H1 (cell line): ENCODE data around the gene TJP2. TPM values are rescaled to one million over a fixed set of nuclear protein-coding genes. Genes with fewer than 3 reads are reported as not detected.

Source experiments
- CTCF ChIA-PET: fragments of 300-600 bp; sonication (Branson Sonifier 250); formaldehyde crosslinking; loops from one replicate; lab custom pipeline; 2021; ENCODE audit not compliant: partially characterized antibody; lab: Charles Lee
- POLR2A ChIA-PET: fragments of 300-600 bp; sonication (Branson Sonifier 250); formaldehyde crosslinking; loops from one replicate; lab custom pipeline; 2021; ENCODE audit warnings: inconsistent platforms; ENCODE audit not compliant: partially characterized antibody; lab: Charles Lee
- DNase-seq, 2 experiments: peaks; one replicate each; pipeline versions ENCODE4 v3.0.0 to v3.0.0-alpha.2; 2010 to 2022; ENCODE audit warnings: low spot score in 2 of 2, low read depth in 1 of 2, mixed read lengths in 1 of 2
- FAIRE-seq: peaks from 2 replicates; lab custom pipeline; 2011; peaks lifted over from hg19 to GRCh38; lab: Jason Lieb, UNC
- H2AFZ ChIP-seq: 2 replicates; pipeline ENCODE4 v1.8.1; 2012; ENCODE audit warnings: low read length, inconsistent platforms
- H2AK5ac ChIP-seq: 2 replicates; pipeline ENCODE4 v1.6.1; 2013; ENCODE audit warnings: low read depth, low read length
- H2BK120ac ChIP-seq: replicated peaks from 2 replicates; pipeline ENCODE3; 2013; ENCODE audit warnings: low read depth, low read length, inconsistent platforms
- H2BK12ac ChIP-seq: 2 replicates; pipeline ENCODE4 v1.6.1; 2013; ENCODE audit warnings: low read depth, low read length
- H2BK15ac ChIP-seq: 2 replicates; pipeline ENCODE4 v1.6.1; 2013; ENCODE audit warnings: low read length
- H2BK20ac ChIP-seq: 2 replicates; pipeline ENCODE4 v1.6.1; 2013; ENCODE audit warnings: low read length
- H2BK5ac ChIP-seq: 2 replicates; pipeline ENCODE4 v1.6.1; 2013; ENCODE audit warnings: low read depth, low read length
- H3K14ac ChIP-seq: 2 replicates; pipeline ENCODE4 v1.6.1; 2013; ENCODE audit warnings: inconsistent platforms; ENCODE audit not compliant: insufficient read length
- H3K18ac ChIP-seq: 2 replicates; pipeline ENCODE4 v1.6.1; 2013; ENCODE audit warnings: low read length; ENCODE audit errors: extremely low read depth
- H3K23ac ChIP-seq: 2 replicates; pipeline ENCODE4 v1.6.1; 2013; ENCODE audit warnings: inconsistent platforms; ENCODE audit not compliant: insufficient read length
- H3K23me2 ChIP-seq: 2 replicates; pipeline ENCODE4 v1.6.1; 2013; ENCODE audit warnings: low read depth, low read length
- H3K27ac ChIP-seq: 2 replicates; pipeline ENCODE4 v1.6.1; 2011; ENCODE audit warnings: low read depth, low read length, inconsistent platforms
- H3K27me3 ChIP-seq, 4 experiments: replicated peaks in 1 of 4; 1 replicate in 1 of 4; 2 replicates in 3 of 4; pipeline versions ENCODE4 v1.6.1 to v1.8.1; 2011 to 2013; ENCODE audit warnings: low read length in 3 of 4, mild to moderate bottlenecking in 3 of 4, inconsistent platforms in 2 of 4, mixed read lengths in 2 of 4, moderate library complexity in 1 of 4; ENCODE audit not compliant: control insufficient read depth in 3 of 4, insufficient read depth in 3 of 4; ENCODE audit errors: extremely low read depth in 1 of 4
- H3K36me3 ChIP-seq, 4 experiments: 2 replicates each; pipeline versions ENCODE4 v1.6.1 to v1.8.1; 2011 to 2013; ENCODE audit warnings: mild to moderate bottlenecking in 4 of 4, low read length in 3 of 4, moderate library complexity in 2 of 4, control low read depth in 1 of 4, inconsistent platforms in 1 of 4; ENCODE audit not compliant: insufficient read depth in 4 of 4, control insufficient read depth in 2 of 4
- H3K4ac ChIP-seq: replicated peaks from 2 replicates; pipeline ENCODE3; 2013; ENCODE audit warnings: low read length, low read depth, mixed read lengths, inconsistent platforms; ENCODE audit not compliant: insufficient read length
- H3K4me1 ChIP-seq, 4 experiments: replicated peaks in 1 of 4; 1 replicate in 1 of 4; 2 replicates in 3 of 4; pipeline versions ENCODE4 v1.6.1 to v1.8.1; 2011 to 2013; ENCODE audit warnings: low read length in 3 of 4, inconsistent platforms in 2 of 4, mixed read lengths in 1 of 4; ENCODE audit not compliant: insufficient read depth in 4 of 4, control insufficient read depth in 3 of 4
- H3K4me2 ChIP-seq, 2 experiments: 2 replicates each; pipeline versions ENCODE4 v1.6.1 to v1.8.1; 2011 to 2013; ENCODE audit warnings: low read depth in 2 of 2, low read length in 2 of 2, control low read depth in 1 of 2, inconsistent platforms in 1 of 2, mild to moderate bottlenecking in 1 of 2; ENCODE audit not compliant: insufficient read depth in 1 of 2
- H3K4me3 ChIP-seq, 4 experiments: fragments of 200-600, 300-600 bp in 1 of 4; sonication (generic), shearing (Covaris generic), sonication (Bioruptor Twin) in 1 of 4; 2 replicates each; pipeline versions ENCODE4 v1.5.1 to v1.8.1; 2011 to 2016; ENCODE audit warnings: low read length in 4 of 4, low read depth in 3 of 4, control low read depth in 2 of 4, inconsistent platforms in 2 of 4, mild to moderate bottlenecking in 2 of 4, mixed read lengths in 1 of 4, moderate library complexity in 1 of 4; ENCODE audit not compliant: insufficient read depth in 2 of 4; ENCODE audit errors: extremely low read depth in 1 of 4
- H3K56ac ChIP-seq: replicated peaks from 2 replicates; pipeline ENCODE3; 2013; ENCODE audit warnings: low read depth, mild to moderate bottlenecking, mixed read lengths, low read length, inconsistent platforms; ENCODE audit not compliant: insufficient read length
- H3K79me1 ChIP-seq: 2 replicates; pipeline ENCODE4 v1.6.1; 2013; ENCODE audit warnings: low read depth, low read length, control low read depth
- H3K79me2 ChIP-seq, 2 experiments: 2 replicates each; pipeline versions ENCODE4 v1.6.1 to v1.8.1; 2012 to 2013; ENCODE audit warnings: low read length in 2 of 2, mild to moderate bottlenecking in 2 of 2, inconsistent platforms in 1 of 2; ENCODE audit not compliant: insufficient read depth in 2 of 2, control insufficient read depth in 1 of 2
- H3K9ac ChIP-seq, 4 experiments: replicated peaks in 1 of 4; 1 replicate in 1 of 4; 2 replicates in 3 of 4; pipeline versions ENCODE4 v1.6.1 to v1.8.1; 2011 to 2013; ENCODE audit warnings: low read depth in 3 of 4, low read length in 3 of 4, control low read depth in 2 of 4, mild to moderate bottlenecking in 2 of 4, moderate library complexity in 2 of 4, inconsistent platforms in 1 of 4; ENCODE audit errors: extremely low read depth in 1 of 4
- H3K9me3 ChIP-seq, 2 experiments: 2 replicates each; pipeline versions ENCODE4 v1.6.1 to v1.8.1; 2012 to 2013; ENCODE audit warnings: mild to moderate bottlenecking in 2 of 2, moderate library complexity in 2 of 2, control low read depth in 1 of 2, inconsistent platforms in 1 of 2, low read depth in 1 of 2, low read length in 1 of 2, mixed read lengths in 1 of 2; ENCODE audit not compliant: insufficient read depth in 2 of 2
- H4K20me1 ChIP-seq, 2 experiments: replicated peaks in 1 of 2; 2 replicates each; pipeline versions ENCODE3 to v1.8.1; 2011 to 2013; ENCODE audit warnings: inconsistent platforms in 2 of 2, low read length in 2 of 2, mild to moderate bottlenecking in 1 of 2; ENCODE audit not compliant: insufficient read depth in 2 of 2, control insufficient read depth in 1 of 2
- H4K5ac ChIP-seq: 2 replicates; pipeline ENCODE4 v1.6.1; 2013; ENCODE audit warnings: low read length, low read depth, mixed read lengths, inconsistent platforms; ENCODE audit not compliant: insufficient read length
- H4K8ac ChIP-seq: 2 replicates; pipeline ENCODE4 v1.8.0; 2013; ENCODE audit warnings: mild to moderate bottlenecking, moderate library complexity, low read length, inconsistent platforms; ENCODE audit not compliant: insufficient read depth; ENCODE audit errors: extremely low read depth
- H4K91ac ChIP-seq: replicated peaks from 2 replicates; pipeline ENCODE3; 2013; ENCODE audit warnings: low read length, mixed read lengths, inconsistent platforms; ENCODE audit not compliant: insufficient read length
- EP300 ChIP-seq, 2 experiments: IDR thresholded peaks; 1 replicate in 1 of 2; 2 replicates in 1 of 2; pipeline ENCODE4 v1.6.1; 2011 to 2012; ENCODE audit warnings: low read depth in 2 of 2, low read length in 2 of 2, mild to moderate bottlenecking in 2 of 2, borderline replicate concordance in 1 of 2, inconsistent platforms in 1 of 2, moderate library complexity in 1 of 2
- HDAC2 ChIP-seq, 2 experiments: fragments of 300-600 bp in 1 of 2; sonication (generic) in 1 of 2; IDR thresholded peaks; 2 replicates each; pipeline ENCODE4 v1.6.1; 2011 to 2012; ENCODE audit warnings: low read depth in 2 of 2, low read length in 2 of 2, mild to moderate bottlenecking in 2 of 2, moderate library complexity in 2 of 2, borderline replicate concordance in 1 of 2, inconsistent platforms in 1 of 2
- JUN ChIP-seq: IDR thresholded peaks from 2 replicates; pipeline ENCODE4 v1.6.1; 2011; ENCODE audit warnings: low read depth, mild to moderate bottlenecking, improper control_type of control experiment, low read length
- KDM1A ChIP-seq: fragments of 200-600, 300-600 bp; sonication (generic); IDR thresholded peaks from 2 replicates; pipeline ENCODE4 v1.7.1; 2016; ENCODE audit warnings: mild to moderate bottlenecking, low read length, borderline replicate concordance
- PHF8 ChIP-seq: fragments of 200-600 bp; sonication (generic); conservative IDR thresholded peaks from 2 replicates; pipeline ENCODE4 v1.7.1; 2012; ENCODE audit warnings: low read depth, mild to moderate bottlenecking, inconsistent platforms, low read length, moderate library complexity
- POU5F1 ChIP-seq: IDR thresholded peaks from 2 replicates; pipeline ENCODE4 v1.6.1; 2011; ENCODE audit warnings: low read depth, mild to moderate bottlenecking, low read length, moderate library complexity
- SP1 ChIP-seq: IDR thresholded peaks from 2 replicates; pipeline ENCODE4 v1.6.1; 2011; ENCODE audit warnings: low read depth, low read length
- TBP ChIP-seq: IDR thresholded peaks from 2 replicates; pipeline ENCODE4 v1.6.1; 2011; ENCODE audit warnings: low read depth, low read length, improper control_type of control experiment
- WGBS, 2 experiments: shearing (Covaris generic) in 1 of 2; methylation state at CpG; one replicate each; pipeline versions ENCODE4 v1.1.6 to v1.1.7; 2013 to 2015; ENCODE audit warnings: low lambda C conversion rate in 2 of 2, mixed read lengths in 2 of 2, inconsistent platforms in 1 of 2, low coverage in 1 of 2, missing lambda C conversion rate in 1 of 2; ENCODE audit not compliant: insufficient replicate concordance in 2 of 2, insufficient coverage in 1 of 2, insufficient read length in 1 of 2; ENCODE audit errors: extremely low coverage in 1 of 2, missing lambda C conversion rate in 1 of 2; 5-methylcytosine and 5-hydroxymethylcytosine counted together
- polyA plus RNA-seq, 7 experiments: library from polyadenylated mRNA; depleted of rRNA in 3 of 7; stranded (reverse) in 5 of 7; unstranded in 2 of 7; fragments of >200 nt in 5 of 7; fragments of 200-250 nt in 2 of 7; gene quantifications; 1 replicate in 5 of 7; 2 replicates in 1 of 7; 4 replicates in 1 of 7; pipeline versions ENCODE4 v1.2.1 to v1.2.3, GENCODE V29; 2011 to 2013; ENCODE audit warnings: missing spikeins in 2 of 7, mixed read lengths in 2 of 7
- total RNA-seq: library from RNA; stranded (reverse); fragmentation: NEBNext Ultra II Directional; extraction: Animal tissue kit (Norgen Biotek cat#: 25700); gene quantifications from 2 replicates; pipeline ENCODE4 v1.2.1, GENCODE V29; 2021
- TF ChIP-seq, protein P1 (sequence below), 3 experiments: IDR thresholded peaks; 1 replicate in 2 of 3; 2 replicates in 1 of 3; pipeline versions ENCODE4 v1.5.1 to v1.6.1; 2011; ENCODE audit warnings: low read length in 3 of 3, mild to moderate bottlenecking in 3 of 3, inconsistent platforms in 2 of 3, low read depth in 1 of 3, moderate library complexity in 1 of 3; ENCODE audit not compliant: insufficient read depth in 1 of 3; ENCODE audit errors: control extremely low read depth in 1 of 3
- TF ChIP-seq, protein P2 (sequence below): IDR thresholded peaks from 2 replicates; pipeline ENCODE4 v1.6.1; 2012; ENCODE audit warnings: inconsistent platforms

TJP2 gene
- total and polyA plus RNA-seq, 2 of the 8 experiments (the other 6 are each of a cell fraction or from before 2014, with no cell fraction given): 54.9 to 137 TPM

DNA sequence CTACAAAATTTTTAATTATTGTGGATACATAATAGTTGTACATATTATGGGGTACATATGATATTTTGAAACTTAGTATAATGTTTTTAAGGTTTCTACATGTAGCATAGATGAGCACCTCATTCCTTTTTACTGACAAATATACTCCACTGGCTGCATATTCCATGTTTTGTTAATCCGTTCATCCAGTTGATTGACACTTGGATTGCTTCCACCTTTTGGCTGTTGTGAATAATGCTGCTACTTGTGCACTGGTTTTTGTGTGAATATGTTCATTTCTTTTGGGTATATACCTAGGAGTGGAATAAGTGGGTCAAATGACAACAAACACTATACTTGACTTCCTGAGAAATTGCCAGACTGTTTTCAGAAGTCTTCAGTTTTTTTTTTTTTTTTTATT, 148.2 kb downstream of the TJP2 start:
- Histone ChIP-seq H4K8ac (no peak overlapping the region), H3K9me3 (no peaks in the 10 kb centered on the region), H3K9ac (no peak overlapping the region), H3K4me2 (no peak overlapping the region), H3K14ac (no peak overlapping the region), H2AFZ (no peak overlapping the region), H2BK20ac (no peak overlapping the region), H2BK15ac (no peak overlapping the region), H3K79me1 (peaks cover 4% of the 10 kb centered on the region), H3K27me3 (peaks cover 0 to 17% (median 6%) of the 10 kb centered on the region in 4 experiments; a peak in 5 of 7 replicates), H2BK120ac (no peak overlapping the region), H3K23me2 (peaks cover 17% of the 10 kb centered on the region; the same call in 1 of the 2 replicates), H3K79me2 (peaks cover 0 to 13% of the 10 kb centered on the region in 2 experiments; a peak in 2 of 4 replicates), H4K91ac (no peak overlapping the region), H3K27ac (no peak overlapping the region), H3K56ac (no peak overlapping the region), H2BK12ac (no peak overlapping the region), H4K5ac (no peak overlapping the region), H4K20me1 (no peaks in the 10 kb centered on the region), H3K23ac (no peak overlapping the region), H3K4ac (no peak overlapping the region), H2BK5ac (no peak overlapping the region), H3K4me3 (no peak overlapping the region), H3K36me3 (no peaks in the 10 kb centered on the region), H3K4me1 (peaks cover 3 to 12% (median 9%) of the 10 kb centered on the region in 4 experiments; a peak in 6 of 7 replicates), H2AK5ac (no peak overlapping the region), H3K18ac (no peak overlapping the region)
- CTCF ChIA-PET: interaction anchor here (0.9 to 1.5 kb wide), 3 partner anchors 12 to 61 kb away, joined by 3 to 5 read pairs (median 5); no protein-coding TSS in a partner anchor
- POLR2A ChIA-PET: interaction anchor here (1.2 to 5.7 kb wide), 2 partner anchors 13 to 39 kb away, joined by 3 to 48 read pairs; no protein-coding TSS in a partner anchor
- FAIRE-seq (no peak), DNase-seq (no peak)
- 89% methylated on average over 1 of the region's 1 CpG; no CpG with 5 or more reads in 1 of the 2 experiments for WGBS, 2 experiments
- TF ChIP-seq POU5F1: no peak
- no peak for TF ChIP-seq EP300 (IDR thresholded peaks at IDR 0.05; ENCODE audit: borderline replicate concordance in 1 of 2, low read depth in 2 of 2, low read length in 2 of 2)
- TF ChIP-seq PHF8: no peak
- no peak for TF ChIP-seq TBP
- TF ChIP-seq, protein P1, sequence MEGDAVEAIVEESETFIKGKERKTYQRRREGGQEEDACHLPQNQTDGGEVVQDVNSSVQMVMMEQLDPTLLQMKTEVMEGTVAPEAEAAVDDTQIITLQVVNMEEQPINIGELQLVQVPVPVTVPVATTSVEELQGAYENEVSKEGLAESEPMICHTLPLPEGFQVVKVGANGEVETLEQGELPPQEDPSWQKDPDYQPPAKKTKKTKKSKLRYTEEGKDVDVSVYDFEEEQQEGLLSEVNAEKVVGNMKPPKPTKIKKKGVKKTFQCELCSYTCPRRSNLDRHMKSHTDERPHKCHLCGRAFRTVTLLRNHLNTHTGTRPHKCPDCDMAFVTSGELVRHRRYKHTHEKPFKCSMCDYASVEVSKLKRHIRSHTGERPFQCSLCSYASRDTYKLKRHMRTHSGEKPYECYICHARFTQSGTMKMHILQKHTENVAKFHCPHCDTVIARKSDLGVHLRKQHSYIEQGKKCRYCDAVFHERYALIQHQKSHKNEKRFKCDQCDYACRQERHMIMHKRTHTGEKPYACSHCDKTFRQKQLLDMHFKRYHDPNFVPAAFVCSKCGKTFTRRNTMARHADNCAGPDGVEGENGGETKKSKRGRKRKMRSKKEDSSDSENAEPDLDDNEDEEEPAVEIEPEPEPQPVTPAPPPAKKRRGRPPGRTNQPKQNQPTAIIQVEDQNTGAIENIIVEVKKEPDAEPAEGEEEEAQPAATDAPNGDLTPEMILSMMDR (IDR thresholded peaks at IDR 0.05; ENCODE audit: control extremely low read depth in 1 of 3, insufficient read depth in 1 of 3, low read depth in 1 of 3, low read length in 3 of 3): no peak
- no peak for TF ChIP-seq KDM1A
- TF ChIP-seq SP1: no peak
- no peak for TF ChIP-seq HDAC2 (IDR thresholded peaks at IDR 0.05; ENCODE audit: borderline replicate concordance in 1 of 2, low read depth in 2 of 2, low read length in 2 of 2)
- TF ChIP-seq, protein P2, sequence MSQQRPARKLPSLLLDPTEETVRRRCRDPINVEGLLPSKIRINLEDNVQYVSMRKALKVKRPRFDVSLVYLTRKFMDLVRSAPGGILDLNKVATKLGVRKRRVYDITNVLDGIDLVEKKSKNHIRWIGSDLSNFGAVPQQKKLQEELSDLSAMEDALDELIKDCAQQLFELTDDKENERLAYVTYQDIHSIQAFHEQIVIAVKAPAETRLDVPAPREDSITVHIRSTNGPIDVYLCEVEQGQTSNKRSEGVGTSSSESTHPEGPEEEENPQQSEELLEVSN: no peak
- no peak for TF ChIP-seq JUN
